OCI-LY1 (cell line): ENCODE data around the gene CRYBA1.

Experiments used
- H2AFZ ChIP-seq: fragments of 200-600 bp; sonication (generic), shearing (Covaris generic); 2 replicates; pipeline ENCODE4 v1.6.0; 2014; ENCODE audit warnings: antibody characterized with exemption, mild to moderate bottlenecking, low read length
- H3F3A ChIP-seq: fragments of 200-600 bp; sonication (generic), shearing (Covaris generic); 2 replicates; pipeline ENCODE4 v1.6.0; 2014; ENCODE audit warnings: mild to moderate bottlenecking, antibody characterized with exemption, low read length, moderate library complexity; ENCODE audit not compliant: insufficient read depth
- H3K27ac ChIP-seq: fragments of 200-600 bp; sonication (generic); 2 replicates; pipeline ENCODE4 v1.5.1; 2014; ENCODE audit warnings: low read length, mixed run types, mild to moderate bottlenecking, low read depth; ENCODE audit not compliant: poor library complexity, severe bottlenecking
- H3K27me3 ChIP-seq: fragments of 200-600 bp; sonication (generic); 2 replicates; pipeline ENCODE4 v1.6.0; 2014; ENCODE audit warnings: antibody characterized with exemption, mild to moderate bottlenecking, low read length, moderate library complexity; ENCODE audit not compliant: insufficient read depth
- H3K36me3 ChIP-seq: fragments of 200-600 bp; sonication (generic); 2 replicates; pipeline ENCODE4 v1.6.1; 2014; ENCODE audit warnings: mild to moderate bottlenecking, antibody characterized with exemption, low read length, moderate library complexity, mixed read lengths; ENCODE audit not compliant: insufficient read depth
- H3K4me1 ChIP-seq: fragments of 200-600 bp; sonication (generic); 2 replicates; pipeline ENCODE4 v1.5.1; 2014; ENCODE audit warnings: mild to moderate bottlenecking, low read length, moderate library complexity; ENCODE audit not compliant: insufficient read depth, severe bottlenecking
- H3K4me2 ChIP-seq: fragments of 200-600 bp; sonication (generic), shearing (Covaris generic); 2 replicates; pipeline ENCODE4 v1.6.1; 2014; ENCODE audit warnings: low read length
- H3K4me3 ChIP-seq: fragments of 200-600 bp; sonication (generic); 2 replicates; pipeline ENCODE4 v1.5.1; 2014; ENCODE audit warnings: low read length, low read depth, mild to moderate bottlenecking, mixed read lengths; ENCODE audit not compliant: poor library complexity, severe bottlenecking
- H3K79me2 ChIP-seq: fragments of 200-600 bp; shearing (Covaris generic); 2 replicates; pipeline ENCODE4 v1.6.1; 2016; ENCODE audit warnings: mixed run types, low read length, mixed read lengths; ENCODE audit not compliant: insufficient read depth
- H3K9ac ChIP-seq: fragments of 200-600 bp; sonication (generic), shearing (Covaris generic); 2 replicates; pipeline ENCODE4 v1.6.1; 2014; ENCODE audit warnings: mild to moderate bottlenecking, low read length, mixed read lengths
- H3K9me2 ChIP-seq: fragments of 200-600 bp; sonication (generic), shearing (Covaris generic); 2 replicates; pipeline ENCODE4 v1.6.1; 2014; ENCODE audit warnings: low read depth, mild to moderate bottlenecking, low read length, mixed read lengths
- H3K9me3 ChIP-seq: fragments of 200-600 bp; shearing (Covaris generic); 2 replicates; pipeline ENCODE4 v1.6.1; 2014; ENCODE audit warnings: low read length, mixed read lengths
- H4K20me1 ChIP-seq: fragments of 200-600 bp; sonication (generic), shearing (Covaris generic); 2 replicates; pipeline ENCODE4 v1.6.0; 2016; ENCODE audit warnings: mild to moderate bottlenecking, low read length; ENCODE audit not compliant: insufficient read depth
- EZH2 ChIP-seq: fragments of 200-600 bp; sonication (generic), shearing (Covaris generic); IDR thresholded peaks from 2 replicates; pipeline ENCODE4 v1.8.0; 2017; ENCODE audit warnings: borderline replicate concordance, mixed run types, mild to moderate bottlenecking, antibody characterized with exemption, low read length, moderate library complexity, mixed read lengths
- TF ChIP-seq, protein P1 (sequence below): fragments of 200-600 bp; sonication (generic), shearing (Covaris generic); IDR thresholded peaks from 2 replicates; pipeline ENCODE4 v1.5.1; 2017; ENCODE audit warnings: mild to moderate bottlenecking, antibody characterized with exemption, low read length, moderate library complexity, mixed read lengths

The CRYBA1 gene

DNA sequence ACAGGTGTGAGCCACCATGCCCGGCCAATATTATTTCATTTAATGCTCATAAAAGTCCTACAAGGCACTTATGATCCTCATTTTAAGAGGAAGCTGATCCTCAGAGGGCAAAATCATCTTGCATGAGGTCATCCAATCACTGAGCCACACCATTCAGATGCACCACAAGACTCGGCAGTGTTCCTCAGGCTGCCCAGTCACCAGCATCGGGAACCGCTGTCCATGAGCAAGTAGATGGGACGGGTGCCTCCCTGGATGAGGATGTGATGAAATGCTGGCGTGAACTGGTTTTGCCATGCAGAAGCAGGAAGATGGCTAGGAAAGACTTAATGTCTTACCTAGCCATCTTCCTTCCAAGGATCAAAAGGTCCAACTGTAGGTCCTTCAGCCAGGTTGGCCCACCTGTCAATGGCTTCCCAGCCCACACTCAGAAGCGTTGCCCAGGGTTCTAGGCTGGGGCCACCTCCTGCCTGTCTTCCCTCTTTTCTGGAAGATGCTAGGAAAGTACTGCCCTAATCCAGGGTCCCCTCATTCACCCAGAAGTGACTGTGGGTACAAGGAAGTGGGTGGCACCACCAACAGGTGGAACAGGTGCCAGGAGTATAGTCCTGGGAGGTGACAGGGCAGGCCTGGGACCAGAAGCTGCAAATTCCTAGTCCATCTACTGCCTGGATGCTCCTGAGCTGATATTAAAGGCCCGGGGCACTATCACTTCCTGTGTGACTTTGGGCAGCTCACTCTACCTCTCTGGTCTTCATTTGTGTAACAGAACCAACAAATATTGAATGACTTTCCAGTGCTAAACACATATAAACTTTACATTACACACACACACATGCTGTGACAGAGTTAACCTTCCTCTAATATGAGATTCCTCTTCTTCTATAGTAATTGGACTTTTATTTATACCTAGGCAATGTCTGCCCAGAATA is 32.2 kb upstream of the CRYBA1 start:
- no peaks in the 10 kb centered on the region for H3K27me3 ChIP-seq
- H3K9me3 ChIP-seq: no peaks in the 10 kb centered on the region

DNA sequence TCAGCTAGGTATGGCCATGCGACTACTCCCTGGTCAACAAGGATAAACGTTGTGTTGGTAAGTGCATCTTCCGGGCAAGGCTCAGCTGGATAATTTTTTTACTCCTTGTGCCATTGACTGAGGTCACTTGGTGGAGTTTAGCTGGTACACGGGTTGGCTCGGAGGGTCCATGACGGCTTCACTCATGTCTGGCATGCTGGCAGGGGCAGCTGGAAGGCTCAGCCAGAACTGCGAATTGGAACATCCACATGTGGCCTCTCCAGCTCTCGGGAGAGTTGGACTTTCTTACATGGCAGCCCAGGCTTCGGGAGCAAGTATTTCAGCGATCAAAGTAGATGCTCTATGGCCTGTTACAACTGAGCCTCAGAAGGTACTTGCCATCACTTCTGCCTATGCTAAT is 31.5 kb upstream of the CRYBA1 start:
- no peaks in the 10 kb centered on the region for H3K9me2 ChIP-seq
- no peak overlapping the region for H3K4me2 ChIP-seq
- H3K9me3 ChIP-seq: no peaks in the 10 kb centered on the region
- H2AFZ ChIP-seq: no peak overlapping the region
- no peaks in the 10 kb centered on the region for H3K36me3 ChIP-seq
- H4K20me1 ChIP-seq: no peaks in the 10 kb centered on the region
- H3K4me3 ChIP-seq: no peak overlapping the region
- no peak for TF ChIP-seq EZH2
- TF ChIP-seq, protein P1, sequence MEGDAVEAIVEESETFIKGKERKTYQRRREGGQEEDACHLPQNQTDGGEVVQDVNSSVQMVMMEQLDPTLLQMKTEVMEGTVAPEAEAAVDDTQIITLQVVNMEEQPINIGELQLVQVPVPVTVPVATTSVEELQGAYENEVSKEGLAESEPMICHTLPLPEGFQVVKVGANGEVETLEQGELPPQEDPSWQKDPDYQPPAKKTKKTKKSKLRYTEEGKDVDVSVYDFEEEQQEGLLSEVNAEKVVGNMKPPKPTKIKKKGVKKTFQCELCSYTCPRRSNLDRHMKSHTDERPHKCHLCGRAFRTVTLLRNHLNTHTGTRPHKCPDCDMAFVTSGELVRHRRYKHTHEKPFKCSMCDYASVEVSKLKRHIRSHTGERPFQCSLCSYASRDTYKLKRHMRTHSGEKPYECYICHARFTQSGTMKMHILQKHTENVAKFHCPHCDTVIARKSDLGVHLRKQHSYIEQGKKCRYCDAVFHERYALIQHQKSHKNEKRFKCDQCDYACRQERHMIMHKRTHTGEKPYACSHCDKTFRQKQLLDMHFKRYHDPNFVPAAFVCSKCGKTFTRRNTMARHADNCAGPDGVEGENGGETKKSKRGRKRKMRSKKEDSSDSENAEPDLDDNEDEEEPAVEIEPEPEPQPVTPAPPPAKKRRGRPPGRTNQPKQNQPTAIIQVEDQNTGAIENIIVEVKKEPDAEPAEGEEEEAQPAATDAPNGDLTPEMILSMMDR: no peak
- H3K79me2 ChIP-seq: no peaks in the 10 kb centered on the region
- no peak overlapping the region for H3K9ac ChIP-seq
- no peaks in the 10 kb centered on the region for H3K27me3 ChIP-seq
- peaks cover 9% of the 10 kb centered on the region for H3K4me1 ChIP-seq
- H3K27ac ChIP-seq: no peak overlapping the region
- no peaks in the 10 kb centered on the region for H3F3A ChIP-seq

More for the DNA sequence above, 32.2 kb upstream of the CRYBA1 start:
- Histone ChIP-seq H3K9me2 (no peaks in the 10 kb centered on the region), H4K20me1 (no peaks in the 10 kb centered on the region), H3F3A (no peaks in the 10 kb centered on the region), H3K4me3 (no peak overlapping the region), H2AFZ (no peak overlapping the region), H3K9ac (no peak overlapping the region), H3K4me2 (no peak overlapping the region), H3K27ac (no peak overlapping the region), H3K79me2 (no peaks in the 10 kb centered on the region), H3K36me3 (no peaks in the 10 kb centered on the region), H3K4me1 (peaks cover 4% of the 10 kb centered on the region)
- TF ChIP-seq, protein P1: no peak
- no peak for TF ChIP-seq EZH2

DNA sequence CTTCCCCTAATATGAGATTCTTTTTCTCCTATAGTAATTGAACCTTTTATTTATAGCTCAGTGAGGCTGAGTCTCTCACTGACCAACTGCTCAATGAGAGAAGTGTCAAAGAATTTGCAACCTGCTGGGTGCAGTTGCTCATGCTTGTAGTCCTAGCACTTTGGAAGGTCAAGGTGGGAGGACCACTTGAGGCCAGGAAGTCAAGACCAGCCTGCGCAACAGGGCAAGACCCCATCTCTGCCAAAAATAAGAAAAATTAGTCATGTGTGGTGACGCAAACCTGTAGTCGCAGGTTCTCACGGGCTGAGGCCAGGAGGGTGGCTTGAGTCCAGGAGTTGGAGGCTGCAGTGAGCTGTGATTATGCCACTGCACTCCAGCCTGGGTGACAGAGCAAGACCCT is 30.9 kb upstream of the CRYBA1 start:
- H3K4me1 ChIP-seq: peaks cover 9% of the 10 kb centered on the region
- H3K9ac ChIP-seq: no peak overlapping the region
- no peak overlapping the region for H3K4me2 ChIP-seq
- no peaks in the 10 kb centered on the region for H3K9me2 ChIP-seq
- H3K27me3 ChIP-seq: no peaks in the 10 kb centered on the region
- no peak overlapping the region for H3K27ac ChIP-seq
- no peak overlapping the region for H3K4me3 ChIP-seq
- TF ChIP-seq, protein P1: no peak
- H3K9me3 ChIP-seq: no peaks in the 10 kb centered on the region
- H3K79me2 ChIP-seq: no peaks in the 10 kb centered on the region
- H3F3A ChIP-seq: no peaks in the 10 kb centered on the region
- H2AFZ ChIP-seq: no peak overlapping the region
- H4K20me1 ChIP-seq: no peaks in the 10 kb centered on the region
- no peaks in the 10 kb centered on the region for H3K36me3 ChIP-seq
